Measurements from ENCODE around the gene SLC6A11.

Gene SLC6A11

DNA sequence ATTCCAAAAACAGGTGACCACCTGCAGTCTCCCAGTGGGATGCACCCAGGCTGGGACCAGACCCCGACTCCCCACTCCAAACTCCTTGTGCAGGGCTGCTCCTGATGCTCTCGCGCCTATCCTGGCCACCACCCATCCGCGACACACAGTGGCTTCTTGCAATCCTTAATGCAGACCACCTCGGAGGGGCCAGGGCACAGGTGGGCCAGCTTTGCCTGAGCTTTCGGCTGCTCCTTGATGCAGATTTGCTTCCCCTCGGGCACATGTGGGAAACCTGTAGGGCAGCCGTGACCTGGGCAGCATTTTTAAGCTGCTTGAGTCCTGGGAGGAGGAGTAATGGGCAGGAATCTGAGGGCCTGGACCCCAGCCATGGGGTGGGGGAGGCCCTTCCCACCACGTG lies 18.9 kb downstream of the SLC6A11 start:
- H3K4me3 ChIP-seq (ENCODE audit: low read depth, low read length), result no peak overlapping the region
- no peak for DNase-seq (ENCODE audit: low read depth)

GRCh38 chr3:10835406-10835805 lies 19.4 kb downstream of the SLC6A11 start:
- H3K4me3 ChIP-seq (ENCODE audit: low read depth, low read length), result no peak overlapping the region
- no peak for DNase-seq (ENCODE audit: low read depth)

GRCh38 chr3:10836676-10837075 lies 20.6 kb downstream of the SLC6A11 start:
- H3K4me3 ChIP-seq (ENCODE audit: low read depth, low read length), result no peak overlapping the region
- DNase-seq (ENCODE audit: low read depth), result no peak

DNA sequence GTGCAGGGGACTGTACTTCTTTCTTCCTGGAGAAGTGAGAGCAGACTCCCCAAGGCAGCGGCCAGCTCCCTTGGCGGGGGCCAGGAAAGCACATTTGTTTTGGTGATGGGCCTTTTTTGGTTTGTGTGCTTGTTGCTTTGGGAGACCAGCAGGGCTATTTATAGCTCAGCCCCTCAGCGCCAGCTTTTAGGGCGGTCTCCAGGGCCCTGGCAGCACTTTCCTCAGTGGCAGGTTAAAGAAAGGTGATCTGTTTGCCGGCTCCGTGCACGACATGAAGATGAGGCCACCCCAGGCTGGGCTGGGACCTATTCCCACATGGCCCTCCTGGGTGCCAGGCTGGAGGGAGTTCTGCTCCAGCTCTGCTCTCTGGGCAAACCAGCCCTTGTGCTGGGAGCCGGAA lies 21.8 kb downstream of the SLC6A11 start:
- DNase-seq (ENCODE audit: low read depth), result no peak
- no peak overlapping the region for H3K4me3 ChIP-seq (ENCODE audit: low read depth, low read length)

- H3K4me3 ChIP-seq (ENCODE audit: low read depth, low read length), result no peak overlapping the region
- no peak for DNase-seq (ENCODE audit: low read depth)
These were observed 23.1 kb downstream of the SLC6A11 start for GRCh38 chr3:10839167-10839566.

- no peak for DNase-seq (ENCODE audit: low read depth)
- H3K4me3 ChIP-seq (ENCODE audit: low read depth, low read length), result no peak overlapping the region
These were observed 25.1 kb downstream of the SLC6A11 start for GRCh38 chr3:10841100-10841499.

- no peak overlapping the region for H3K4me3 ChIP-seq (ENCODE audit: low read depth, low read length)
- no peak for DNase-seq (ENCODE audit: low read depth)
These were observed 27.4 kb downstream of the SLC6A11 start for GRCh38 chr3:10843378-10843777.

DNA sequence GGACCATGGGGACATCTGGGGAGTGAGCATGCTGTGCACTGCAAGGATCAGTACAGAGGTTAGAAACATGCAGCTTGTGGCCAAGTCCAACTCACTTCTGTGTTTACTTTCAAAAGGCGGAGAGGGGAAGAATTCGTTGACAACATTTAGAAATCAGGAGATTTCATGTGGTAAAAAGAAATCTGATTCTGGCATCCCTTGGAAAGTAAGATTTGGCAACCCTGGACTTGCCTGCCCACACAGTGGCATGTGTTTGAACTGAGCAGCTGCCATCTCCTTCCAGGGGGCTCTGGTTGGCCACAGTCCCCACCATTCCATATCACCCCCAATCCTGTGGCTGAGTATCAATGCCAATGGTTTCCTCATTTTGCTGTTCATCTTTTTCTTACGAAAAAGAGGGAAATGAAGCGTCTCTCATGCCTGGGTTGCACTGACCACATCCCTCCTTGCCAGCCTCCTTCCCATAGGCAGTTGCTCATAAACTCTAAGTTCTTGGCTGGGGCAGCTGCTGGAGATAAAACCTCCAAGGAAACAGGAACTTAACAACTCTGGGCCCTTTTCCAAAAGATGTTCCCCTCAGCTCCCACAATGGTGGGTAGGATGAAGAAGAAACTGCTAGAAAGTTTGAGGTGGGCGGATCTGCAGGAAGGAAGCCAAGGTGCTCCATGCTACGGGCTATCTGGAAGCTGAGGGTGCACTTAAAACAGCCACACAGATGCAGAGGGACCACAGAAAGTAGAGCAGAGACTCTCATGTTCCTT lies 29.2 kb downstream of the SLC6A11 start:
- DNase-seq (ENCODE audit: low read depth), result no peak
- H3K4me3 ChIP-seq (ENCODE audit: low read depth, low read length), result no peak overlapping the region

DNA sequence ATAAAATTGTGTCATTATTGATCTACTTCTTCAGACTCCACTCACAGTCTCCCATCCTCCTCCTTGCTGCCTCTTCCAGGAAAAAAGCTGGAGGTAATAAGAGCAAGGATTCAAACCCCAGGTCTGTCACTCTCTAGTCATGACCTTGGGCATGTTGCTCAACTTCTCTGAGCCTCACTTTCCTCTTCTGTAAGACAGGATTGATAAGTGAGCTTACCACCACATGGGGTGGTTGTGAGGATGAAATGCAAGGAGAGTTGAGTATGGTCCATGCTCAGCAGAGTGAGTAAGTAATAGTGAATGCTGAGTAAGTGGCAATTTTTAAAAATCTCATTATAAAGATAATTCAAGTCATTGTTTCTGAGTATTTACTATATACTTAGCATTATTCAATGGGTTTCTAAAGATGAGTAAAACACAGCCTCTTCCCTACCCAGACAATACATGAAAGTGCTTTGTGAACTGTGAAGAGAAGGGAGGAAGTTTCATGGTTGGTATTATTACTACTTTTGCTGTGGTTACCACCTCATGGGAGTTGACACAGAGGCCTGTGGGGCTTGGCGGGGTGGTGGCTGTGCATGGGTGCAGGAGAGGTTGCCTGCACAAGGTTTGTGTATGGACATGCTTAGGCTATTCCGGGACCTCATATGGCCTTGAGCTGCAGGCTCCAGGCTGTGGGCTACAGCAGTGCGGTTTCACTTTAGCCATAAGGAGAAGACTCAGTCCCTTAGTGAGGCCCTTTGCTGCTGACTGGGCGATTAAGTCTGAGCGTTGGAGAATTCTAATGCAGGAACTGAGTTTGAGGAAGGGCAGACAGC lies 30.0 kb downstream of the SLC6A11 start:
- DNase-seq (ENCODE audit: low read depth), result no peak
- no peak overlapping the region for H3K4me3 ChIP-seq (ENCODE audit: low read depth, low read length)

DNA sequence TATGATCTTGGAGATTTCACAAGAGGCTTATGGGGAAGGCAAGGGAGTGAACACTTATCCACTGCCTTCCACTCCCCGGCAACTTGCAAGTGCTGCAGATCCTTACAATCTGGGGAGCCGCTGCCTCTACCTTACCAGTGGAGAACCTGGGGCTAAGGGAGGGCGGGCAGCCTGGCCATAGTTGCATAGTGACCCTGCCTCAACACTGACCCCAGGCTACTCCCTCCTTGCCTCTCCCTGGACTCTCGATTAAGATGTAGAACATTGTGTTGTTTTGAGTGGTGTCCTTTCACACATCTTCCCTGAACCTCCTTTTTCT lies 30.6 kb downstream of the SLC6A11 start:
- no peak overlapping the region for H3K4me3 ChIP-seq (ENCODE audit: low read depth, low read length)
- DNase-seq (ENCODE audit: low read depth), result no peak

- DNase-seq (ENCODE audit: low read depth), result no peak
- no peak overlapping the region for H3K4me3 ChIP-seq (ENCODE audit: low read depth, low read length)
These were observed 32.2 kb downstream of the SLC6A11 start for GRCh38 chr3:10848261-10848660.

DNA sequence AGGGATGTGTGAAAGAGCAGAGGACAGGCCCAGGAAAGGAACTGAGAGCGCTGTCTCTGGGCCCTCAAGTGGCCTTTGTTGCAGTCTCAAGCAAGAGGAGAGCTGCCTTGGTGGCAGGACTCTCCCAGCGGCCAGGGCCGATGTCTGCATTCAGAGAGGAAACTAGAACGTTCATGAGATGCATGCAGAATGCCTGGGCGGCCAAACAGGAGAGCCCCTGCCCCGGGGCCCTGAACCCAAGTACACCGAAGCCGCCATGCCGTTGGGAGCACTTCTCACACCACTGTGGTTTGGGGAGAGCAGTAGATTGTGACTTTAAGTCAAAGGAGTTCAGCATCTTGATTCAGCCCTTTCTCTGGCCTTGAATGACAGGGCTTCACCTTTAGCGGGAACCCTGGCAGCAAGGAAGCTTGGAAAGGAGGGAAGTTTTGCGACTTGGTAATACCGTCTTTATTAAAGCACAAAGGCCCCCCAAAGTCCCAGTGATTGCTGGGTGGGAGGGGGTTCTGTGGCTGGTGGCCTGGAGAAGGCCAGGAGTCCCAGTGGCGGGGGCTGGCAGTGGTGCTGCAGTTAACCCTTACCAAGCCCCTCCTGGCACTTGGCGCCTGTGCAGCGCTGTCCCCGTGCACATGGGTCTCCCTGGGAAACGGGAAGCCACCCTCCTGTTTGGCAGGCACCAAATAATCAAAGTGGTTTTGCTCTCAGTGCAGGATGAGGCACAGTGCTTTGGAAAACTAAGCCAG lies 36.2 kb downstream of the SLC6A11 start:
- no peak for DNase-seq (ENCODE audit: low read depth)
- no peak overlapping the region for H3K4me3 ChIP-seq (ENCODE audit: low read depth, low read length)

DNA sequence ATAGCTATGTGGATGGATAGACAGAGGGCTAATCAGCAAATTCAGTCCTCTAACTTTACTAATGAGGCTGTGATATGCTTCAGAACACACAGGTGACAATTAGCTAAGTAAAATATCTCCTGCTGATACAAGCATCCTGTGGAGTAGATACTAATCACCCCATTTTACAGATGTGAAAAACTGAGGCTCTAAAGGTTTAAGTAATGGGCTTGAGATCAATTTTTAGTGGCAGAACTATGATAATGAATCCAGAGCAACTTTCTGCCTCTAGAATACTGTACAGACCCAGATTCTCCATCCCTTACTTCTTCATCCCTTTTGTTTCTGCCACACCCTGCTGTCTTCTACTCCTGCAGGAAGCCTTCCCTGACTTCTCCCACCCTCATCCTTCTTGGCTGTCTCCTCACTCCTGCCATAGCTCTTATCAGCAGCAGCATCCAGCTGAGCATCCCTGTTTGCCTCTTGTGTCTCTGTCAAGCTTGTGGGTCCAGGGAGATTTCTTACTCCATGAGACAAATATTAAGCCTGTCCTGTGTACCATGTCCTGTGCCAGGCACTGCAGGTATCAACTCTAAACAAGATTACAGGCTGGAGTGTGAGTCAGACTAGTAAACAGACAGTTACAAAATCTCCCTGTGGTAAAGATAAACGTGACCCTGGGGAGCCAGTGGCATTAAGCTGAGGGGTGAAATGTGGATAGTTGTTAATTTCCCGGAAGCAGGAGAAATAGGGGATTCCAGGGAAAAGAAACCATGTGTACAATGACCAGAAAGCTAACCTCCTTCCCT lies 39.2 kb downstream of the SLC6A11 start:
- H3K4me3 ChIP-seq (ENCODE audit: low read depth, low read length), result no peak overlapping the region
- no peak for DNase-seq (ENCODE audit: low read depth)

DNA sequence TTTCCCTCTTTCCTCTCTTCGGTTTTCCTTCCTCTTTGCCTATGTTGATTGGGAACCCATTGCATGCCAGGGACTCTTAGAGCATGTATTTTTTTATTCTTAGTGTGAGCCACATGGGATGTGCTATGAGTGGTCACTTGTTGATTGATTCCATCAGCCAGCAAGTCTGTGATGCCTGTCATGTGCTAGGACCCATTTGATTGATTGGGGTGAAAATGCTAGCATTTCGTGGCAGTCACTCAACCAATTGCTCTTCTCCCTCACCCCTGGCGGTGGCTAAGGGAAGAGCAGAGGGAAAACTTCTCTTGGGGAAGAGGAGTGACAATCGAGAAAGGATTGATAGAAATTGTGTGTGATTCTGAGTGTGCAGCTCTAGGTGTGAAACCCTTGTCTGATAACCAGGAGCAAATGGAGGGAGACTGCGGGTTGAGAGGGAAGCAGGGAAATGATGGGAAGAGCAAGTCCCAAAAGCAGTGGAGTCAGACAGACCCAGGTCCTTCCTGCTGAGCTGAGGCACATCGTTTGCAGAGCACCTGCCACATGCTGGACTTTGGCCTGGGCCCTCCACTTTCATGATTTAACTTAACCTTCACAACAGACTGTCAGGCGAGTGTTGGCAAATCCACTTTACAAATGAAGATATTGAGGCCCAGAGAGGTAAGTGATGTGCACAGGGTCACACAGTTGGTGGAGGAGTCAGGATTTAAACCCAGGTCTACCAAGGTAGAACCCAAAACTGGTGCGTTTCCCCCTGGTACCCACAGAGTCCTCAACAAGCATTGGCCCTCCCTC lies 40.0 kb downstream of the SLC6A11 start:
- H3K4me3 ChIP-seq (ENCODE audit: low read depth, low read length), result no peak overlapping the region
- DNase-seq (ENCODE audit: low read depth), result no peak

DNA sequence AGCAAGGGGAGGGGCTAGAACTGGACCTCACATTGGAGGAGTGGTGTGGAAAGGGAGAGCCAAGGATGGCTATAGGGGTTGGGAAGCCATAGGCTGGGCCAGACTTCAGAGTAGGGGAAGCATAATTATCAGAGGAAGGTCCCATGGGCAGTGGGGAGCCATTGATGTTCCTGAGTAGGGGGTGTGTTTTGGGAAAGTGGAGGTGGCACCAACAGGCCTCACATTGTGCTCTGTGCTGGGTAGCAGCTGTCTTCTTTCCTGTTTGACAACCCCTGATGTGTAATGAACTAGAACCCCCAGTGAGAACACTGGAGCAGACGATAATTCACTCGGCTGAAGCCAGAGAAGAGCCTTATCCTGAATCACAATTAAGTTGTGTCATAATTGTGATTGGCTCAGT lies 41.2 kb downstream of the SLC6A11 start:
- no peak overlapping the region for H3K4me3 ChIP-seq (ENCODE audit: low read depth, low read length)
- no peak for DNase-seq (ENCODE audit: low read depth)

- no peak for DNase-seq (ENCODE audit: low read depth)
- H3K4me3 ChIP-seq (ENCODE audit: low read depth, low read length), result no peak overlapping the region
These were observed 42.1 kb downstream of the SLC6A11 start for GRCh38 chr3:10858091-10858490.

- DNase-seq (ENCODE audit: low read depth), result no peak
- H3K4me3 ChIP-seq (ENCODE audit: low read depth, low read length), result no peak overlapping the region
These were observed 51.4 kb downstream of the SLC6A11 start for GRCh38 chr3:10867384-10867783.

- H3K4me3 ChIP-seq (ENCODE audit: low read depth, low read length), result no peak overlapping the region
These were observed 53.4 kb downstream of the SLC6A11 start for GRCh38 chr3:10869460-10869859.

DNA sequence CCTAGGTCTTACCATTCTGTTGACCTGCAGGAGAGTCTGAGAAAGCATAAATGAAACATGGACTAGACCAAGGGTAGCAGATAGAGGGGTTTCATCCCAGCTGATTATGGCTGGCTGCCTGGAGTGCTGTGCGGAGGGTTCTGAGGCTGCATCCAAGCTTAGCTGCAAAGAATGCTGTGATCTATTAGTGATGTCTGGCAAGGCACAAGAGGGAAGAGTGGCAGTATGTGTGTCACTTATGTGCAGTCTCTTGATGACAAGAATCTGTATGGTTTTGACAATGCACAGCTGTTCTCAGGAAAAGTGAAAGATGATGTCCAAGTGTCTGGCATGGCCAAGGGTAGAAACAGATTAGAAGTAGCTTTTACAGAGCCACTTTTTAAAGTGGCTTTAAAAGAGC lies 54.3 kb downstream of the SLC6A11 start:
- DNase-seq (ENCODE audit: low read depth), result no peak
- no peak overlapping the region for H3K4me3 ChIP-seq (ENCODE audit: low read depth, low read length)

More at GRCh38 chr3:10869460-10869859, 53.4 kb downstream of the SLC6A11 start:
- no peak for DNase-seq (ENCODE audit: low read depth)
